ENCODE results near the gene SH2D3C. TPM values are rescaled to one million over a fixed set of nuclear protein-coding genes. Genes with fewer than 3 reads are reported as not detected.

The SH2D3C gene
- total and polyA plus RNA-seq, 10 of the 15 experiments (the other 5 are each of a cell fraction or from before 2014, with no cell fraction given), result 1.2 to 23.5 (median 16.2) TPM

DNA sequence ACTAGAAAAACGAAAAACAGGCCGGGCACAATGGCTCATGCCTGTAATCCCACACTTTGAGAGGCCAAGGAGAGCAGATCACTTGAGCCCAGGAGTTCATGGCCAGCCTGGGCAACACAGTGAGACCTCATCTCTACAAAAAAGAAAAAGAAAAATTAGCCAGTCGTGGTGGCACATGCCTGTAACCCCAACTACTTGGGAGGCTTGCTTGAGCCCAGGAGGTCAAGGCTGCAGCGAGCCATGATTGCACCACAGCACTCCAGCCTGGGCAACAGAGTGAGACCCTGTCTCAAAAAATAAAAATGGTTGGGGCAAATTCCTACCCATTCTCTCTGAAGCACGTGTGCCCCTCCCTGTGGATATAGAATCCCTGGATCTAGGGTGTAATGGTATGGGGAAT is 80.1 kb downstream of the SH2D3C start:
- 96% methylated on average over 5 of the region's 5 CpGs for WGBS (ENCODE audit: insufficient coverage, insufficient replicate concordance, low lambda C conversion rate, missing lambda C conversion rate)
- FAIRE-seq, result no peak
- TF ChIP-seq JUND (IDR thresholded peaks at IDR 0.05; ENCODE audit: low read depth, low read length) (no peak), MYC (IDR thresholded peaks at IDR 0.05; ENCODE audit: insufficient read depth, insufficient read length, insufficient replicate concordance, low read length, severe bottlenecking) (no peak), RFX5 (IDR thresholded peaks at IDR 0.05; ENCODE audit: low read depth, low read length) (no peak), SMARCA5 (IDR thresholded peaks at IDR 0.05) (no peak), MTA3 (IDR thresholded peaks at IDR 0.05; ENCODE audit: borderline replicate concordance, low read length) (no peak), SREBF1 (IDR thresholded peaks at IDR 0.05; ENCODE audit: low read length) (no peak), NR2F1 (conservative IDR thresholded peaks at IDR 0.05) (no peak), ZNF24 (IDR thresholded peaks at IDR 0.05) (no peak), TCF3 (IDR thresholded peaks at IDR 0.05; ENCODE audit: borderline replicate concordance, insufficient read depth, low read depth, low read length) (no peak), ATF7 (IDR thresholded peaks at IDR 0.05; ENCODE audit: low read depth) (no peak)

More for the DNA sequence above, 80.1 kb downstream of the SH2D3C start:
- no peaks in the 10 kb centered on the region for H3K79me2 ChIP-seq (ENCODE audit: control insufficient read depth, insufficient read depth, low read length)
- no peak for ATAC-seq
- POLR2A ChIA-PET, result interaction anchor here (0.6 kb wide), 1 partner anchor 20 kb away, joined by 4 read pairs; no protein-coding TSS in a partner anchor
- no peak overlapping the region for H3K27ac ChIP-seq (ENCODE audit: control insufficient read depth, insufficient read depth)
- no peak overlapping the region for H3K4me3 ChIP-seq
- no peak overlapping the region for H3K4me2 ChIP-seq (ENCODE audit: control insufficient read depth, insufficient read depth)
- in situ Hi-C loops (cut with MboI), result no loop called here
- no peaks in the 10 kb centered on the region for H3K9me3 ChIP-seq (replicated peaks; ENCODE audit: control insufficient read depth, insufficient read depth, low read length)
- intact Hi-C loops (cut with micrococcal nuclease; ENCODE audit: unreplicated experiment), result no loop called here
- H3K4me1 ChIP-seq (ENCODE audit: control insufficient read depth, insufficient read depth, low read length), result peaks cover 4% of the 10 kb centered on the region; the same call in 1 of the 2 replicates
- DNase-seq (ENCODE audit: low read depth, low spot score), result no peak
- no peaks in the 10 kb centered on the region for H3K36me3 ChIP-seq (ENCODE audit: control insufficient read depth in 2 of 2, insufficient read depth in 2 of 2, low read length in 1 of 2)
- no peak overlapping the region for H3K9ac ChIP-seq (ENCODE audit: control insufficient read depth, insufficient read depth, low read length)
- RAD21 ChIA-PET (ENCODE audit: unreplicated experiment), result no interaction called here
- SMC1A ChIA-PET (ENCODE audit: uncharacterized antibody, unreplicated experiment), result no interaction called here
- no peaks in the 10 kb centered on the region for H4K20me1 ChIP-seq (ENCODE audit: control insufficient read depth, insufficient read depth)
- no peaks in the 10 kb centered on the region for H3K27me3 ChIP-seq (replicated peaks in 1 of 2; ENCODE audit: control insufficient read depth in 2 of 2, insufficient read depth in 2 of 2, low read length in 1 of 2)
- CTCF ChIA-PET, result interaction anchor here (0.5 kb wide), 1 partner anchor 62 kb away, joined by 3 read pairs; no protein-coding TSS in a partner anchor
- H2AFZ ChIP-seq (ENCODE audit: control insufficient read depth, low read depth, low read length), result no peak overlapping the region
- BruUV-seq (replicated peaks), result no TSS peak

Measured in GM12878 (cell line).